ENCODE data around the gene DEAF1. TPM values are rescaled to one million over a fixed set of nuclear protein-coding genes. Genes with fewer than 3 reads are reported as not detected.

Gene DEAF1
- total RNA-seq, 4 donors from 2014 or later, result 14.8 to 42.4 (median 25.2) TPM

GRCh38 chr11:702462-703461 lies 7.7 kb upstream of the DEAF1 start:
- peak in 1 of 2 donors; percentile 1 for ATAC-seq
- intact Hi-C loops (cut with DNase I; ENCODE audit: low total_unique reads), result no loop called here

GRCh38 chr11:701741-702461 lies 6.9 kb upstream of the DEAF1 start:
- peak in 1 of 2 donors; percentile 11 for DNase-seq
- no peak for TF ChIP-seq POLR2A (IDR thresholded peaks at IDR 0.05)
- TF ChIP-seq CTCF (IDR thresholded peaks at IDR 0.05 in 4 of 5, conservative IDR thresholded peaks at IDR 0.05 in 1 of 5), result no peak
- H3K27ac ChIP-seq, result no peak overlapping the region
- H3K4me1 ChIP-seq, result peaks cover 15 to 29% of the 10 kb centered on the region in 2 donors
- H3K36me3 ChIP-seq, result peaks cover 0 to 25% of the 10 kb centered on the region in 2 donors
- no peak overlapping the region for H3K4me3 ChIP-seq
- ATAC-seq, result no peak
- H3K9me3 ChIP-seq, result no peaks in the 10 kb centered on the region
- in situ Hi-C loops (cut with MboI; ENCODE audit: low sequenced_read_pairs in 4 of 4) (loop anchor here in 3 of 4 donors (25.0 kb wide), 1 partner anchor 140 kb away; the partner anchor contains the start of genes LMNTD2 (in 3 of the 3) and RASSF7 (in 3 of the 3)), intact Hi-C loops (cut with DNase I; ENCODE audit: low total_unique reads) (no loop called here)
- H3K27me3 ChIP-seq, result peaks cover 6 to 9% (median 7%) of the 10 kb centered on the region in 3 donors

More at GRCh38 chr11:702462-703461, 7.7 kb upstream of the DEAF1 start:
- Histone ChIP-seq H3K9me3 (no peaks in the 10 kb centered on the region), H3K4me3 (no peak overlapping the region), H3K27me3 (peaks cover 14 to 17% (median 16%) of the 10 kb centered on the region in 3 donors), H3K27ac (peak overlapping the region in 2 of 4 donors; percentile 35 to 58), H3K4me1 (peaks cover 7 to 28% of the 10 kb centered on the region in 2 donors), H3K36me3 (peaks cover 0 to 25% of the 10 kb centered on the region in 2 donors)
- in situ Hi-C loops (cut with MboI; ENCODE audit: low sequenced_read_pairs in 4 of 4), result loop anchor here in 3 of 4 donors (25.0 kb wide), 1 partner anchor 140 kb away; the partner anchor contains the start of genes LMNTD2 (in 3 of the 3) and RASSF7 (in 3 of the 3)
- TF ChIP-seq POLR2A (IDR thresholded peaks at IDR 0.05) (no peak), CTCF (IDR thresholded peaks at IDR 0.05 in 4 of 5, conservative IDR thresholded peaks at IDR 0.05 in 1 of 5) (no peak)
- DNase-seq, result peak in 1 of 2 donors; percentile 42

- Histone ChIP-seq H3K27me3 (no peaks in the 10 kb centered on the region), H3K27ac (peak overlapping the region in 3 of 4 donors; percentile 40 to 97 (median 92)), H3K4me1 (peaks cover 23 to 27% of the 10 kb centered on the region in 2 donors), H3K4me3 (no peak overlapping the region), H3K9me3 (no peaks in the 10 kb centered on the region), H3K36me3 (peaks cover 0 to 25% of the 10 kb centered on the region in 2 donors)
- intact Hi-C loops (cut with DNase I; ENCODE audit: low total_unique reads) (loop anchor here (2.0 to 5.0 kb wide), 4 partner anchors 29 to 132 kb away; partner anchors contain the start of gene TALDO1), in situ Hi-C loops (cut with MboI; ENCODE audit: low sequenced_read_pairs in 4 of 4) (loop anchor here in 3 of 4 donors (25.0 kb wide), 1 partner anchor 137 kb away; the partner anchor contains the start of genes LMNTD2 (in 3 of the 3) and RASSF7 (in 3 of the 3))
- no peak for ATAC-seq
- TF ChIP-seq CTCF (IDR thresholded peaks at IDR 0.05 in 4 of 5, conservative IDR thresholded peaks at IDR 0.05 in 1 of 5) (no peak), POLR2A (IDR thresholded peaks at IDR 0.05) (no peak)
- peak in 1 of 2 donors; percentile 12 for DNase-seq
These were observed 4.7 kb upstream of the DEAF1 start for GRCh38 chr11:699753-700152.

- Histone ChIP-seq H3K9me3 (no peaks in the 10 kb centered on the region), H3K36me3 (peaks cover 0 to 25% of the 10 kb centered on the region in 2 donors), H3K27ac (peak overlapping the region in 3 of 4 donors; percentile 92 to 99 (median 97)), H3K27me3 (no peaks in the 10 kb centered on the region), H3K4me1 (peaks cover 23 to 26% of the 10 kb centered on the region in 2 donors), H3K4me3 (no peak overlapping the region)
- TF ChIP-seq POLR2A (IDR thresholded peaks at IDR 0.05) (no peak), CTCF (IDR thresholded peaks at IDR 0.05 in 4 of 5, conservative IDR thresholded peaks at IDR 0.05 in 1 of 5) (no peak)
- in situ Hi-C loops (cut with MboI; ENCODE audit: low sequenced_read_pairs in 4 of 4), result no loop called here
- intact Hi-C loops (cut with DNase I; ENCODE audit: low total_unique reads), result loop anchor here (2.0 to 5.0 kb wide), 4 partner anchors 30 to 132 kb away; partner anchors contain the start of gene TALDO1
- ATAC-seq (no peak), DNase-seq (peak in 1 of 2 donors; percentile 9)
These were observed 4.1 kb upstream of the DEAF1 start for GRCh38 chr11:699116-699508.

All from gastrocnemius medialis (tissue), 4 donors.